Sigmoid colon (tissue), 7 donors: ENCODE results near the gene CCDC178. TPM values are rescaled to one million over a fixed set of nuclear protein-coding genes. Genes with fewer than 3 reads are reported as not detected.

Experiments used
- DNase-seq: peaks from one replicate; pipeline ENCODE4 v3.0.0-alpha.2; 2019
- H3K27ac ChIP-seq, 4 donors: fragments of 200-600 bp; sonication (generic); one replicate each; pipeline ENCODE4 v1.5.1; 2016 to 2019; ENCODE audit warnings: mild to moderate bottlenecking in 1 of 4
- H3K27me3 ChIP-seq, 3 donors: fragments of 200-600 bp; sonication (generic); one replicate each; pipeline ENCODE4 v1.5.1; 2019; ENCODE audit warnings: mild to moderate bottlenecking in 1 of 3
- H3K36me3 ChIP-seq, 4 donors: fragments of 200-600 bp; sonication (generic); one replicate each; pipeline ENCODE4 v1.5.1; 2016 to 2019
- H3K4me1 ChIP-seq, 4 donors: fragments of 200-600 bp; sonication (generic); one replicate each; pipeline ENCODE4 v1.5.1; 2017 to 2019
- H3K4me3 ChIP-seq, 4 donors: fragments of 200-600 bp; sonication (generic); one replicate each; pipeline ENCODE4 v1.5.1; 2017 to 2019; ENCODE audit warnings: mild to moderate bottlenecking in 2 of 4, moderate library complexity in 1 of 4
- H3K9me3 ChIP-seq, 4 donors: fragments of 200-600 bp in 3 of 4; sonication (generic) in 3 of 4; one replicate each; pipeline versions ENCODE4 v1.5.1 to v1.6.1; 2013 to 2019
- CTCF ChIP-seq, 4 experiments: fragments of 450-650 bp in 3 of 4; fragments of 200-600 bp in 1 of 4; IDR thresholded peaks; one replicate each; pipeline ENCODE4 v1.5.1; 2016 to 2019; ENCODE audit warnings: antibody characterized with exemption in 4 of 4, mild to moderate bottlenecking in 3 of 4, moderate library complexity in 2 of 4
- EP300 ChIP-seq, 4 donors: sonication (generic); formaldehyde crosslinking; IDR thresholded peaks; one replicate each; pipeline ENCODE4 v1.6.1; 2017; ENCODE audit warnings: antibody characterized with exemption in 4 of 4
- POLR2A ChIP-seq, 2 donors: fragments of 450-650 bp; IDR thresholded peaks; one replicate each; pipeline ENCODE4 v1.6.1; 2016; ENCODE audit warnings: antibody characterized with exemption in 2 of 2, mild to moderate bottlenecking in 2 of 2, moderate library complexity in 2 of 2
- POLR2AphosphoS5 ChIP-seq, 4 donors: sonication (generic); formaldehyde crosslinking; IDR thresholded peaks; one replicate each; pipeline ENCODE4 v1.6.1; 2017; ENCODE audit warnings: antibody characterized with exemption in 4 of 4
- WGBS, 2 donors: extraction: QIAGEN DNeasy Blood & Tissue Kit; methylation state at CpG; one replicate each; pipeline ENCODE4 v1.1.7; 2013; 5-methylcytosine and 5-hydroxymethylcytosine counted together
- intact Hi-C: fragments of 100-400 bp; cut with DNase I; formaldehyde crosslinking; loops from one replicate; pipeline ENCODE4 v1.15.1; 2023
- polyA plus RNA-seq, 3 donors: library from polyadenylated mRNA; stranded (reverse); fragments of 200-250 nt; gene quantifications; one replicate each; pipeline ENCODE4 v1.2.3, GENCODE V29; 2013
- total RNA-seq, 4 donors: library from RNA; depleted of rRNA; stranded (reverse); fragments of >200 nt; gene quantifications; one replicate each; pipeline ENCODE4 v1.1.0, GENCODE V29; 2016
- donor health status: healthy with polysubstance abuse.
- donor health status: Bipolar disorder and iron deficiency.
- donor health status: healthy.

The CCDC178 gene
- total and polyA plus RNA-seq, 7 donors, result under 0.01 to 1.7 (median 0.66) TPM; not detected in 2

- intact Hi-C loops, result no loop called here
- Histone ChIP-seq H3K27me3 (no peaks in the 10 kb centered on the region), H3K4me1 (no peaks in the 10 kb centered on the region), H3K36me3 (no peaks in the 10 kb centered on the region), H3K9me3 (peaks cover 0 to 3% (median 0%) of the 10 kb centered on the region in 4 donors), H3K4me3 (no peak overlapping the region), H3K27ac (no peak overlapping the region)
- no peak for DNase-seq
- WGBS, 2 donors, result 63 to 79% methylated on average over 4 of the region's 4 CpGs
- no peak for TF ChIP-seq EP300 (IDR thresholded peaks at IDR 0.05)
- TF ChIP-seq POLR2AphosphoS5 (IDR thresholded peaks at IDR 0.05), result no peak
- TF ChIP-seq POLR2A (IDR thresholded peaks at IDR 0.05), result no peak
- TF ChIP-seq CTCF (IDR thresholded peaks at IDR 0.05), result no peak
Measured at GRCh38 chr18:32896776-32897547, 543.6 kb downstream of the CCDC178 start.

GRCh38 chr18:32893915-32894314 lies 546.6 kb downstream of the CCDC178 start:
- no peaks in the 10 kb centered on the region for H3K4me1 ChIP-seq
- H3K9me3 ChIP-seq, result peaks cover 0 to 3% (median 0%) of the 10 kb centered on the region in 4 donors
- WGBS, 2 donors, result 80 to 88% methylated on average over 7 of the region's 7 CpGs
- H3K36me3 ChIP-seq, result no peaks in the 10 kb centered on the region
- no peak overlapping the region for H3K4me3 ChIP-seq
- TF ChIP-seq EP300 (IDR thresholded peaks at IDR 0.05), result no peak
- no peak for TF ChIP-seq CTCF (IDR thresholded peaks at IDR 0.05)
- TF ChIP-seq POLR2A (IDR thresholded peaks at IDR 0.05), result no peak
- no peak for TF ChIP-seq POLR2AphosphoS5 (IDR thresholded peaks at IDR 0.05)
- H3K27me3 ChIP-seq, result no peaks in the 10 kb centered on the region
- intact Hi-C loops, result no loop called here
- no peak for DNase-seq
- no peak overlapping the region for H3K27ac ChIP-seq

GRCh38 chr18:32891797-32892196 lies 548.7 kb downstream of the CCDC178 start:
- WGBS, 2 donors, result 40 to 64% methylated on average over 3 of the region's 3 CpGs
- no peaks in the 10 kb centered on the region for H3K9me3 ChIP-seq
- H3K4me1 ChIP-seq, result no peaks in the 10 kb centered on the region
- no peaks in the 10 kb centered on the region for H3K27me3 ChIP-seq
- H3K27ac ChIP-seq, result no peak overlapping the region
- no peak overlapping the region for H3K4me3 ChIP-seq
- intact Hi-C loops, result no loop called here
- DNase-seq, result no peak
- TF ChIP-seq CTCF (IDR thresholded peaks at IDR 0.05) (no peak), EP300 (IDR thresholded peaks at IDR 0.05) (no peak)
- no peaks in the 10 kb centered on the region for H3K36me3 ChIP-seq

GRCh38 chr18:32891130-32891529 lies 549.4 kb downstream of the CCDC178 start:
- no peak for TF ChIP-seq EP300 (IDR thresholded peaks at IDR 0.05)
- TF ChIP-seq POLR2A (IDR thresholded peaks at IDR 0.05), result no peak
- TF ChIP-seq CTCF (IDR thresholded peaks at IDR 0.05), result no peak
- no peak for TF ChIP-seq POLR2AphosphoS5 (IDR thresholded peaks at IDR 0.05)
- H3K9me3 ChIP-seq, result no peaks in the 10 kb centered on the region
- H3K4me1 ChIP-seq, result no peaks in the 10 kb centered on the region
- intact Hi-C loops, result no loop called here
- H3K36me3 ChIP-seq, result no peaks in the 10 kb centered on the region
- H3K27ac ChIP-seq, result no peak overlapping the region
- no peak overlapping the region for H3K4me3 ChIP-seq
- 73 to 87% methylated on average over 2 of the region's 2 CpGs for WGBS, 2 donors
- H3K27me3 ChIP-seq, result no peaks in the 10 kb centered on the region
- no peak for DNase-seq
